ENCODE data around the gene MINDY4. TPM values are rescaled to one million over a fixed set of nuclear protein-coding genes. Genes with fewer than 3 reads are reported as not detected.
A peak's percentile ranks its signal among the peaks of the same experiment; 100 is the strongest.

MINDY4 gene
- total RNA-seq, 6 experiments from 2014 or later, result 1.2 to 3.2 (median 2.3) TPM

GRCh38 chr7:30840141-30841024, 69.2 kb downstream of the MINDY4 start:
- TF ChIP-seq, protein P1, sequence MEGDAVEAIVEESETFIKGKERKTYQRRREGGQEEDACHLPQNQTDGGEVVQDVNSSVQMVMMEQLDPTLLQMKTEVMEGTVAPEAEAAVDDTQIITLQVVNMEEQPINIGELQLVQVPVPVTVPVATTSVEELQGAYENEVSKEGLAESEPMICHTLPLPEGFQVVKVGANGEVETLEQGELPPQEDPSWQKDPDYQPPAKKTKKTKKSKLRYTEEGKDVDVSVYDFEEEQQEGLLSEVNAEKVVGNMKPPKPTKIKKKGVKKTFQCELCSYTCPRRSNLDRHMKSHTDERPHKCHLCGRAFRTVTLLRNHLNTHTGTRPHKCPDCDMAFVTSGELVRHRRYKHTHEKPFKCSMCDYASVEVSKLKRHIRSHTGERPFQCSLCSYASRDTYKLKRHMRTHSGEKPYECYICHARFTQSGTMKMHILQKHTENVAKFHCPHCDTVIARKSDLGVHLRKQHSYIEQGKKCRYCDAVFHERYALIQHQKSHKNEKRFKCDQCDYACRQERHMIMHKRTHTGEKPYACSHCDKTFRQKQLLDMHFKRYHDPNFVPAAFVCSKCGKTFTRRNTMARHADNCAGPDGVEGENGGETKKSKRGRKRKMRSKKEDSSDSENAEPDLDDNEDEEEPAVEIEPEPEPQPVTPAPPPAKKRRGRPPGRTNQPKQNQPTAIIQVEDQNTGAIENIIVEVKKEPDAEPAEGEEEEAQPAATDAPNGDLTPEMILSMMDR (IDR thresholded peaks at IDR 0.05), result no peak
- TF ChIP-seq POLR2A (IDR thresholded peaks at IDR 0.05), result no peak
- H3K27ac ChIP-seq, result no peak overlapping the region
- no peaks in the 10 kb centered on the region for H3K4me1 ChIP-seq
- intact Hi-C loops (cut with DNase I), result no loop called here
- no peaks in the 10 kb centered on the region for H3K27me3 ChIP-seq
- DNase-seq (no peak), ATAC-seq (peak; percentile 12 to 62 (median 54))
- H3K4me3 ChIP-seq, result no peak overlapping the region
- no peaks in the 10 kb centered on the region for H3K9me3 ChIP-seq
- no peaks in the 10 kb centered on the region for H3K36me3 ChIP-seq
- WGBS (ENCODE audit: insufficient coverage, low coverage, low lambda C conversion rate, missing lambda C conversion rate), result 79% methylated on average over 3 of the region's 6 CpGs

GRCh38 chr7:30841025-30841735, 70.0 kb downstream of the MINDY4 start:
- WGBS (ENCODE audit: insufficient coverage, low coverage, low lambda C conversion rate, missing lambda C conversion rate), result 72% methylated on average over 16 of the region's 19 CpGs
- Histone ChIP-seq H3K4me3 (no peak overlapping the region), H3K27me3 (no peaks in the 10 kb centered on the region), H3K36me3 (no peaks in the 10 kb centered on the region), H3K9me3 (no peaks in the 10 kb centered on the region), H3K4me1 (no peaks in the 10 kb centered on the region), H3K27ac (no peak overlapping the region)
- intact Hi-C loops (cut with DNase I), result no loop called here
- ATAC-seq (peak in 3 of 4 donors; percentile 8 to 16 (median 14)), DNase-seq (no peak)
- TF ChIP-seq, protein P1 (IDR thresholded peaks at IDR 0.05), result no peak
- no peak for TF ChIP-seq POLR2A (IDR thresholded peaks at IDR 0.05)

- 92% methylated on average over 6 of the region's 7 CpGs for WGBS (ENCODE audit: insufficient coverage, low coverage, low lambda C conversion rate, missing lambda C conversion rate)
- Histone ChIP-seq H3K4me1 (no peaks in the 10 kb centered on the region), H3K9me3 (no peaks in the 10 kb centered on the region), H3K36me3 (no peaks in the 10 kb centered on the region), H3K4me3 (no peak overlapping the region), H3K27me3 (no peaks in the 10 kb centered on the region), H3K27ac (no peak overlapping the region)
- DNase-seq (no peak), ATAC-seq (no peak)
- intact Hi-C loops (cut with DNase I), result no loop called here
- TF ChIP-seq, protein P1 (IDR thresholded peaks at IDR 0.05), result no peak
- TF ChIP-seq POLR2A (IDR thresholded peaks at IDR 0.05), result no peak
Observed at GRCh38 chr7:30841801-30842541, 70.8 kb downstream of the MINDY4 start.

GRCh38 chr7:30842542-30843451, 71.6 kb downstream of the MINDY4 start:
- Histone ChIP-seq H3K36me3 (no peaks in the 10 kb centered on the region), H3K9me3 (no peaks in the 10 kb centered on the region), H3K27ac (no peak overlapping the region), H3K4me1 (no peaks in the 10 kb centered on the region), H3K4me3 (no peak overlapping the region), H3K27me3 (no peaks in the 10 kb centered on the region)
- ATAC-seq, result no peak
- WGBS (ENCODE audit: insufficient coverage, low coverage, low lambda C conversion rate, missing lambda C conversion rate), result 73% methylated on average over 2 of the region's 8 CpGs
- TF ChIP-seq, protein P1 (IDR thresholded peaks at IDR 0.05), result no peak
- no peak for TF ChIP-seq POLR2A (IDR thresholded peaks at IDR 0.05)
- intact Hi-C loops (cut with DNase I), result no loop called here
- no peak for DNase-seq

Data from right lobe of liver (tissue), 6 donors.